CD4-positive, CD25-positive, alpha-beta regulatory T cell (primary cell): Measurements from ENCODE around the gene COPS6. TPM values are rescaled to one million over a fixed set of nuclear protein-coding genes. Genes with fewer than 3 reads are reported as not detected.

ENCODE experiments used
- ATAC-seq, 2 donors: fragments of 150-1000 bp; cut with Tn5 transposase; one replicate each; pipeline ENCODE4 v1.10.0; 2021; ENCODE audit warnings: low read depth in 2 of 2, moderate number of reproducible peaks in 2 of 2, moderate library complexity in 1 of 2
- DNase-seq, 3 donors: peaks; one replicate each; pipeline versions ENCODE4 v3.0.0 to v3.0.0-alpha.2; 2012 to 2022; ENCODE audit warnings: mixed read lengths in 1 of 3
- H3K27ac ChIP-seq: one replicate; pipeline ENCODE4 v1.7.0; 2013; ENCODE audit warnings: mild to moderate bottlenecking, low read length; ENCODE audit not compliant: insufficient read depth, poor library complexity, severe bottlenecking
- H3K27me3 ChIP-seq: one replicate; pipeline ENCODE4 v1.7.0; 2013; ENCODE audit warnings: low read length; ENCODE audit not compliant: control insufficient read depth, insufficient read depth
- H3K36me3 ChIP-seq: one replicate; pipeline ENCODE4 v1.7.0; 2013; ENCODE audit warnings: mild to moderate bottlenecking, low read length, moderate library complexity; ENCODE audit not compliant: control insufficient read depth, insufficient read depth
- H3K4me1 ChIP-seq: 2 replicates; pipeline ENCODE4 v1.7.0; 2013; ENCODE audit warnings: mild to moderate bottlenecking, low read length; ENCODE audit not compliant: insufficient read depth, control insufficient read depth, poor library complexity, severe bottlenecking
- H3K4me3 ChIP-seq: one replicate; pipeline ENCODE4 v1.7.0; 2013; ENCODE audit warnings: low read depth, mild to moderate bottlenecking, low read length, moderate library complexity
- H3K9me3 ChIP-seq, 2 experiments: 1 replicate in 1 of 2; 2 replicates in 1 of 2; pipeline ENCODE4 v1.7.0; 2013; ENCODE audit warnings: low read length in 2 of 2, mild to moderate bottlenecking in 1 of 2, moderate library complexity in 1 of 2; ENCODE audit not compliant: control insufficient read depth in 2 of 2
- H3K27ac Mint-ChIP-seq, 3 donors: one replicate each; pipeline ENCODE4 v1.8.0; 2020 to 2022; ENCODE audit warnings: mild to moderate bottlenecking in 3 of 3, mixed read lengths in 3 of 3, moderate library complexity in 2 of 3
- H3K27me3 Mint-ChIP-seq: one replicate; pipeline ENCODE4 v1.8.0; 2022; ENCODE audit warnings: mild to moderate bottlenecking, mixed read lengths
- H3K36me3 Mint-ChIP-seq: one replicate; pipeline ENCODE4 v1.8.0; 2020; ENCODE audit warnings: mixed read lengths
- H3K4me1 Mint-ChIP-seq, 4 donors: one replicate each; pipeline ENCODE4 v1.8.0; 2020 to 2022; ENCODE audit warnings: mixed read lengths in 4 of 4, mild to moderate bottlenecking in 1 of 4
- H3K4me3 Mint-ChIP-seq, 4 donors: one replicate each; pipeline ENCODE4 v1.8.0; 2020 to 2022; ENCODE audit warnings: mild to moderate bottlenecking in 4 of 4, mixed read lengths in 4 of 4, moderate library complexity in 3 of 4
- H3K9me3 Mint-ChIP-seq, 7 donors: one replicate each; pipeline ENCODE4 v1.8.0; 2020 to 2022; ENCODE audit warnings: mixed read lengths in 7 of 7, mild to moderate bottlenecking in 3 of 7, moderate library complexity in 2 of 7
- polyA plus RNA-seq, 4 donors: library from polyadenylated mRNA; unstranded; fragments of 300-500 nt; fragmentation: Illumina TruSeq; gene quantifications; one replicate each; pipeline ENCODE4 v1.2.3, GENCODE V29; 2021
- total RNA-seq: library from RNA; stranded (reverse); gene quantifications from one replicate; pipeline ENCODE4 v1.2.3, GENCODE V29; 2022

The COPS6 gene
- 74.4 TPM for total RNA-seq
- 100 to 1,000 TPM; 123 to 180 (median 144) TPM for polyA plus RNA-seq

DNA sequence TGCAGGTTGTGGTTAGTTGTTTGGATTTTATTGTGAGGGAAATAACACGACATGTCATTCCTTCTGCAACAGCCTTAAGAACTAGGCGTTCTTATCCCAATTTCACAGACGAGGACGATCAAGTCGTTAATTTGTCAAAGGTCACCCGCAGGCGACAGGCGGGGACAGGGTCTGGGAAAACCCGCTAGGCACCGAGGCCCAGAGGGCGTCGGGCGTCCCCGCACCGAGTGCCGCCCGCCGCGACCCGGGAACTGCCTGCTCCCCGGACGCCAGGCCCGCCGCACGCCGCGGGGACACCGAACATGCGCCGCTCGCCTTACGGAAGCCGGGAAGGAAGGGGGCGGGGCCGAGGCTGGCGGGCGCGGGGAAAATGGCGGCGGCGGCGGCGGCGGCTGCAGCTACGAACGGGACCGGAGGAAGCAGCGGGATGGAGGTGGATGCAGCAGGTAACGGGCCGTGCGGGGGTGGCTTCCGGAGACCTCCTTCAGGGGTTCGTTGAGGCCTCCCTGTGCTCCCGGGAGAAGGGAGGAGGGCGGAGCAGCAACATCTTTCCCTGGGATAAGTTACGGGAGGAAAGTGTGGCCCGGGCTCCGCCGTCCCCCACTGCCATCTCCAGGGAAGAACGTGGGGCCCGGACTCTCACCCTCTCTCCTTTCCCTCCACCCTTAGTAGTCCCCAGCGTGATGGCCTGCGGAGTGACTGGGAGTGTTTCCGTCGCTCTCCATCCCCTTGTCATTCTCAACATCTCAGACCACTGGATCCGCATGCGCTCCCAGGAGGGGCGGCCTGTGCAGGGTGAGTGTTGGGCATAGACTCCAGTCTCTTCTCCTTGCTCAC is at the start of gene COPS6:
TSS of gene COPS6 (plus strand) at position 349 of the 837 bp plus-strand sequence. CDS start at position 371, 22 bp downstream.
- Histone ChIP-seq H3K4me1 (peaks cover 17% of the 10 kb centered on the region), H3K4me3 (peak within 1 kb of the TSS; percentile 84), H3K36me3 (peaks cover 32% of the 10 kb centered on the region), H3K27ac (peak within 1 kb of the TSS; percentile 86), H3K9me3 (no peaks in the 10 kb centered on the region), H3K27me3 (no peaks in the 10 kb centered on the region)
- no peaks in the 10 kb centered on the region for H3K9me3 Mint-ChIP-seq
- peak within 1 kb of the TSS; percentile 54 to 94 (median 93) for H3K27ac Mint-ChIP-seq
- peak; percentile 76 to 80 for ATAC-seq
- H3K36me3 Mint-ChIP-seq, result peaks cover 38% of the 10 kb centered on the region
- DNase-seq, result peak; percentile 81 to 86 (median 85)
- peak within 1 kb of the TSS; percentile 89 to 95 (median 94) for H3K4me3 Mint-ChIP-seq
- peaks cover 14% of the 10 kb centered on the region for H3K27me3 Mint-ChIP-seq
- peaks cover 0 to 35% (median 15%) of the 10 kb centered on the region in 4 donors for H3K4me1 Mint-ChIP-seq

- H3K36me3 ChIP-seq, result peaks cover 6% of the 10 kb centered on the region
- no peaks in the 10 kb centered on the region for H3K27me3 ChIP-seq
- DNase-seq (no peak), ATAC-seq (peak in 1 of 2 donors; percentile 20)
- Mint-ChIP-seq H3K9me3 (no peaks in the 10 kb centered on the region), H3K27ac (peak overlapping the region in 1 of 3 donors; percentile 41), H3K27me3 (no peaks in the 10 kb centered on the region), H3K4me1 (peaks cover 0 to 19% (median 8%) of the 10 kb centered on the region in 4 donors), H3K4me3 (no peak overlapping the region), H3K36me3 (peaks cover 9% of the 10 kb centered on the region)
- H3K4me1 ChIP-seq, result no peaks in the 10 kb centered on the region
- H3K9me3 ChIP-seq, result no peaks in the 10 kb centered on the region
- no peak overlapping the region for H3K4me3 ChIP-seq
- H3K27ac ChIP-seq, result no peak overlapping the region
These were observed 48.2 kb upstream of the COPS6 start for GRCh38 chr7:100040575-100040974.

DNA sequence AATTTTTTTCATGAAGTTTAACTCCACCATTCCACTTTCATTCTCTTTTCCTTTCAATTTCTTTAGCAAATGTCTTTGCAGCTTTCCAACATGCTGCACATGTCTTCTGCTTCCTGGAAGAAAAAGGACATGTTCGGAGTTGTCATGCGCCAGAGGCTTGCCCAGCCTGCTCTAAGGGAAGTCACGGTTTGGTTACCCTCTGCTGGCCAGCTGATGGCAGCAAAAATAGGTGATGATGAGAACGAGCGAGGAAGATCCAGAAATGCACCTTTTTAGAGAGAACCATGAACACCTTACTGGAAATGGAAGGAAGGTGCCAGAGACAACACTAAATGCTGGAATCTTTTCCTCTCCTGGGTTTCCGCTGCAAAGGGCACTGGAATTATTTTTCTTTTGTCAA is 44.1 kb upstream of the COPS6 start:
- H3K27ac Mint-ChIP-seq, result peak overlapping the region in 1 of 3 donors; percentile 47
- ATAC-seq (no peak), DNase-seq (peak in 1 of 3 donors; percentile 17)
- Histone ChIP-seq H3K4me1 (peaks cover 4% of the 10 kb centered on the region), H3K4me3 (no peak overlapping the region), H3K9me3 (no peaks in the 10 kb centered on the region), H3K27me3 (no peaks in the 10 kb centered on the region), H3K36me3 (no peaks in the 10 kb centered on the region), H3K27ac (no peak overlapping the region)
- H3K36me3 Mint-ChIP-seq, result no peaks in the 10 kb centered on the region
- H3K27me3 Mint-ChIP-seq, result peaks cover 11% of the 10 kb centered on the region
- peaks cover 0 to 2% (median 0%) of the 10 kb centered on the region in 7 donors for H3K9me3 Mint-ChIP-seq
- H3K4me3 Mint-ChIP-seq, result peak overlapping the region in 2 of 4 donors; percentile 31 to 61
- H3K4me1 Mint-ChIP-seq, result peaks cover 0 to 28% (median 11%) of the 10 kb centered on the region in 4 donors

GRCh38 chr7:100048680-100049079 is 40.1 kb upstream of the COPS6 start:
- Histone ChIP-seq H3K36me3 (no peaks in the 10 kb centered on the region), H3K4me1 (peaks cover 10% of the 10 kb centered on the region), H3K4me3 (peak overlapping the region; percentile 91), H3K27ac (no peak overlapping the region), H3K9me3 (no peaks in the 10 kb centered on the region), H3K27me3 (no peaks in the 10 kb centered on the region)
- Mint-ChIP-seq H3K9me3 (peaks cover 0 to 2% (median 0%) of the 10 kb centered on the region in 7 donors), H3K4me1 (peaks cover 0 to 31% (median 18%) of the 10 kb centered on the region in 4 donors), H3K36me3 (no peaks in the 10 kb centered on the region), H3K27ac (peak overlapping the region; percentile 75 to 97 (median 96)), H3K27me3 (peaks cover 14% of the 10 kb centered on the region), H3K4me3 (peak overlapping the region; percentile 80 to 98 (median 94))
- peak in 1 of 3 donors; percentile 18 for DNase-seq
- no peak for ATAC-seq

GRCh38 chr7:100049441-100050291 is 39.1 kb upstream of the COPS6 start, which contains the start of gene ZSCAN21:
ZSCAN21 (plus strand) TSS chr7:100049774; CDS start chr7:100057007, 7,233 bp downstream.
- no peaks in the 10 kb centered on the region for H3K36me3 ChIP-seq
- peak within 1 kb of the TSS; percentile 93 to 98 (median 94) for H3K4me3 Mint-ChIP-seq
- DNase-seq (peak; percentile 76 to 81 (median 80)), ATAC-seq (peak; percentile 88 to 90)
- H3K27ac ChIP-seq, result peak within 1 kb of the TSS; percentile 87
- peak within 1 kb of the TSS; percentile 91 for H3K4me3 ChIP-seq
- peaks cover 10% of the 10 kb centered on the region for H3K4me1 ChIP-seq
- H3K27me3 Mint-ChIP-seq, result peaks cover 14% of the 10 kb centered on the region
- H3K27me3 ChIP-seq, result no peaks in the 10 kb centered on the region
- peaks cover 0 to 2% (median 0%) of the 10 kb centered on the region in 7 donors for H3K9me3 Mint-ChIP-seq
- no peaks in the 10 kb centered on the region for H3K9me3 ChIP-seq
- no peaks in the 10 kb centered on the region for H3K36me3 Mint-ChIP-seq
- H3K27ac Mint-ChIP-seq, result peak within 1 kb of the TSS; percentile 75 to 97 (median 97)
- H3K4me1 Mint-ChIP-seq, result peaks cover 0 to 31% (median 18%) of the 10 kb centered on the region in 4 donors

GRCh38 chr7:100051611-100052010 is 37.2 kb upstream of the COPS6 start:
- H3K4me1 ChIP-seq, result peaks cover 10% of the 10 kb centered on the region
- peaks cover 0 to 31% (median 17%) of the 10 kb centered on the region in 4 donors for H3K4me1 Mint-ChIP-seq
- no peaks in the 10 kb centered on the region for H3K9me3 ChIP-seq
- H3K36me3 Mint-ChIP-seq, result no peaks in the 10 kb centered on the region
- peak overlapping the region in 1 of 3 donors; percentile 78 for H3K27ac Mint-ChIP-seq
- peak overlapping the region; percentile 29 to 77 (median 58) for H3K4me3 Mint-ChIP-seq
- DNase-seq, result no peak
- H3K36me3 ChIP-seq, result no peaks in the 10 kb centered on the region
- H3K27me3 Mint-ChIP-seq, result peaks cover 10% of the 10 kb centered on the region
- ATAC-seq, result no peak
- H3K9me3 Mint-ChIP-seq, result peaks cover 0 to 2% (median 0%) of the 10 kb centered on the region in 7 donors
- no peak overlapping the region for H3K27ac ChIP-seq
- H3K27me3 ChIP-seq, result no peaks in the 10 kb centered on the region
- no peak overlapping the region for H3K4me3 ChIP-seq

GRCh38 chr7:100053215-100053614 is 35.6 kb upstream of the COPS6 start:
- H3K9me3 Mint-ChIP-seq, result peaks cover 0 to 2% (median 0%) of the 10 kb centered on the region in 7 donors
- H3K9me3 ChIP-seq, result no peaks in the 10 kb centered on the region
- no peak overlapping the region for H3K27ac Mint-ChIP-seq
- H3K4me1 Mint-ChIP-seq, result peaks cover 0 to 31% (median 17%) of the 10 kb centered on the region in 4 donors
- DNase-seq (peak in 2 of 3 donors; percentile 46 to 59), ATAC-seq (no peak)
- peaks cover 6% of the 10 kb centered on the region for H3K27me3 Mint-ChIP-seq
- H3K27me3 ChIP-seq, result no peaks in the 10 kb centered on the region
- peaks cover 10% of the 10 kb centered on the region for H3K4me1 ChIP-seq
- peak overlapping the region in 1 of 4 donors; percentile 75 for H3K4me3 Mint-ChIP-seq
- H3K4me3 ChIP-seq, result no peak overlapping the region
- no peak overlapping the region for H3K27ac ChIP-seq
- H3K36me3 Mint-ChIP-seq, result peaks cover 5% of the 10 kb centered on the region
- peaks cover 5% of the 10 kb centered on the region for H3K36me3 ChIP-seq
